Panc1 (cell line): ENCODE data around the gene RABGAP1L. TPM values are rescaled to one million over a fixed set of nuclear protein-coding genes. Genes with fewer than 3 reads are reported as not detected.

Experiments
- ATAC-seq: fragments of 200-7000 bp; cut with Tn5 transposase; 2 replicates; pipeline ENCODE4 v1.9.1; 2020; ENCODE audit warnings: mild to moderate bottlenecking, moderate library complexity
- BruUV-seq: library from RNA; stranded (reverse); fragments of 400-500 nt; replicated peaks from 2 replicates; lab custom pipeline; 2021; lab: Mats Ljungman, UMichigan
- CTCF ChIA-PET: fragments of 300-600 bp; sonication (Branson Sonifier 250); formaldehyde crosslinking; loops from one replicate; lab custom pipeline; 2022; ENCODE audit warnings: antibody characterized with exemption; lab: Charles Lee
- POLR2A ChIA-PET: fragments of 300-600 bp; sonication (Branson Sonifier 250); formaldehyde crosslinking; loops from one replicate; lab custom pipeline; 2022; ENCODE audit warnings: antibody characterized with exemption; lab: Charles Lee
- DNase-seq: peaks from one replicate; pipeline ENCODE4 v3.0.0-alpha.2; 2010; ENCODE audit warnings: low read depth, low spot score
- H3K27ac ChIP-seq: 2 replicates; pipeline ENCODE4 v1.5.1; 2011; ENCODE audit warnings: mild to moderate bottlenecking, low read length, inconsistent platforms
- H3K27me3 ChIP-seq: fragments of 200-500 bp; sonication (Bioruptor generic); 2 replicates; pipeline ENCODE4 v1.6.0; 2014; ENCODE audit warnings: low read length, inconsistent platforms; ENCODE audit not compliant: control insufficient read depth, insufficient read depth
- H3K36me3 ChIP-seq: fragments of 200-500 bp; sonication (Bioruptor generic); 2 replicates; pipeline ENCODE4 v1.5.1; 2014; ENCODE audit warnings: inconsistent platforms, mild to moderate bottlenecking, low read length, moderate library complexity; ENCODE audit not compliant: control insufficient read depth, insufficient read depth
- H3K4me1 ChIP-seq: 2 replicates; pipeline ENCODE4 v1.5.1; 2011; ENCODE audit warnings: inconsistent platforms, mild to moderate bottlenecking, low read length, moderate library complexity; ENCODE audit not compliant: control insufficient read depth, insufficient read depth
- H3K4me3 ChIP-seq, 2 experiments: 2 replicates each; pipeline ENCODE4 v1.5.1; 2011 to 2012; ENCODE audit warnings: low read depth in 2 of 2, low read length in 2 of 2, mild to moderate bottlenecking in 2 of 2, inconsistent platforms in 1 of 2, moderate library complexity in 1 of 2
- H3K9me3 ChIP-seq: fragments of 200-500 bp; sonication (Bioruptor generic); 2 replicates; pipeline ENCODE4 v1.5.1; 2014; ENCODE audit warnings: low read depth, mild to moderate bottlenecking, inconsistent platforms, low read length, moderate library complexity; ENCODE audit not compliant: control insufficient read depth, insufficient read depth
- POLR2AphosphoS5 ChIP-seq: IDR thresholded peaks from 2 replicates; pipeline ENCODE4 v1.6.1; 2012; ENCODE audit warnings: mild to moderate bottlenecking, low read depth, low read length, moderate library complexity
- SIN3A ChIP-seq: IDR thresholded peaks from 2 replicates; pipeline ENCODE4 v1.6.1; 2012; ENCODE audit warnings: low read depth, mild to moderate bottlenecking, low read length, moderate library complexity, borderline replicate concordance; ENCODE audit not compliant: insufficient read depth
- TCF7L2 ChIP-seq: IDR thresholded peaks from 2 replicates; pipeline ENCODE4 v1.6.1; 2011; ENCODE audit warnings: mild to moderate bottlenecking, low read depth, low read length, inconsistent platforms
- in situ Hi-C: cut with HindIII; loops from 2 replicates; pipeline ENCODE4 v1.10.0; 2016; ENCODE audit warnings: low sequenced_read_pairs, low pct_unique_long_range_greater_than_20kb
- intact Hi-C: fragments of 100-400 bp; cut with micrococcal nuclease; formaldehyde crosslinking; loops from one replicate; pipeline ENCODE4 v1.10.0; 2022; ENCODE audit not compliant: unreplicated experiment
- total RNA-seq: library from RNA; stranded (reverse); gene quantifications from one replicate; pipeline ENCODE4 v1.2.1, GENCODE V29; 2021; ENCODE audit not compliant: unreplicated experiment
- TF ChIP-seq, protein P1 (sequence below), 2 experiments: IDR thresholded peaks; 2 replicates each; pipeline ENCODE4 v1.6.1; 2011 to 2012; ENCODE audit warnings: low read depth in 2 of 2, control low read depth in 1 of 2, low read length in 1 of 2, mild to moderate bottlenecking in 1 of 2, moderate library complexity in 1 of 2; ENCODE audit not compliant: insufficient read depth in 1 of 2
- TF ChIP-seq, protein P2 (sequence below): fragments of 450-650 bp; IDR thresholded peaks from 2 replicates; pipeline ENCODE4 v1.5.1; 2017; ENCODE audit warnings: mild to moderate bottlenecking

RABGAP1L gene
- total RNA-seq, 1 experiment from 2014 or later: 37.0 TPM

DNA sequence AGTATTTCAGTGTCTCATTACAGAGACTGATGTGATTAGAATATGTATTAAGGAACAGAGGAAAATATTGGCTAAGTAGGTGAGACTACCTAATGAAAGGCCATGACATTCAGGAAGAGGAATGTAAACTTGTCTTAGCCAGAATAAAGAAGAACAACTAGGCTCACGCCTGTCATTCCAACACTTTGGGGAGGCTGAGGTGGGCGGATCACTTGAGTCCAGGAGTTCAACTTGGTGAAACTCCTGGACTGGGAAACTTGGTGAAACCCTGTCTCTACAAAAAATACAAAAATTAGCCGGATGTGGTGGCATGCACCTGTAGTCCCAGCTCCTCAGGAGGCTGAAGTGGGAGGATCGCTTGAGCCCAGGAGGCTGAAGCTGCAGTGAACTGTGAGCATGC is 825.6 kb downstream of the RABGAP1L start:
- no peak for DNase-seq
- TF ChIP-seq, protein P1, sequence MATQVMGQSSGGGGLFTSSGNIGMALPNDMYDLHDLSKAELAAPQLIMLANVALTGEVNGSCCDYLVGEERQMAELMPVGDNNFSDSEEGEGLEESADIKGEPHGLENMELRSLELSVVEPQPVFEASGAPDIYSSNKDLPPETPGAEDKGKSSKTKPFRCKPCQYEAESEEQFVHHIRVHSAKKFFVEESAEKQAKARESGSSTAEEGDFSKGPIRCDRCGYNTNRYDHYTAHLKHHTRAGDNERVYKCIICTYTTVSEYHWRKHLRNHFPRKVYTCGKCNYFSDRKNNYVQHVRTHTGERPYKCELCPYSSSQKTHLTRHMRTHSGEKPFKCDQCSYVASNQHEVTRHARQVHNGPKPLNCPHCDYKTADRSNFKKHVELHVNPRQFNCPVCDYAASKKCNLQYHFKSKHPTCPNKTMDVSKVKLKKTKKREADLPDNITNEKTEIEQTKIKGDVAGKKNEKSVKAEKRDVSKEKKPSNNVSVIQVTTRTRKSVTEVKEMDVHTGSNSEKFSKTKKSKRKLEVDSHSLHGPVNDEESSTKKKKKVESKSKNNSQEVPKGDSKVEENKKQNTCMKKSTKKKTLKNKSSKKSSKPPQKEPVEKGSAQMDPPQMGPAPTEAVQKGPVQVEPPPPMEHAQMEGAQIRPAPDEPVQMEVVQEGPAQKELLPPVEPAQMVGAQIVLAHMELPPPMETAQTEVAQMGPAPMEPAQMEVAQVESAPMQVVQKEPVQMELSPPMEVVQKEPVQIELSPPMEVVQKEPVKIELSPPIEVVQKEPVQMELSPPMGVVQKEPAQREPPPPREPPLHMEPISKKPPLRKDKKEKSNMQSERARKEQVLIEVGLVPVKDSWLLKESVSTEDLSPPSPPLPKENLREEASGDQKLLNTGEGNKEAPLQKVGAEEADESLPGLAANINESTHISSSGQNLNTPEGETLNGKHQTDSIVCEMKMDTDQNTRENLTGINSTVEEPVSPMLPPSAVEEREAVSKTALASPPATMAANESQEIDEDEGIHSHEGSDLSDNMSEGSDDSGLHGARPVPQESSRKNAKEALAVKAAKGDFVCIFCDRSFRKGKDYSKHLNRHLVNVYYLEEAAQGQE (IDR thresholded peaks at IDR 0.05; ENCODE audit: insufficient read depth in 1 of 2, low read depth in 2 of 2, low read length in 1 of 2): no peak
- TF ChIP-seq, protein P2, sequence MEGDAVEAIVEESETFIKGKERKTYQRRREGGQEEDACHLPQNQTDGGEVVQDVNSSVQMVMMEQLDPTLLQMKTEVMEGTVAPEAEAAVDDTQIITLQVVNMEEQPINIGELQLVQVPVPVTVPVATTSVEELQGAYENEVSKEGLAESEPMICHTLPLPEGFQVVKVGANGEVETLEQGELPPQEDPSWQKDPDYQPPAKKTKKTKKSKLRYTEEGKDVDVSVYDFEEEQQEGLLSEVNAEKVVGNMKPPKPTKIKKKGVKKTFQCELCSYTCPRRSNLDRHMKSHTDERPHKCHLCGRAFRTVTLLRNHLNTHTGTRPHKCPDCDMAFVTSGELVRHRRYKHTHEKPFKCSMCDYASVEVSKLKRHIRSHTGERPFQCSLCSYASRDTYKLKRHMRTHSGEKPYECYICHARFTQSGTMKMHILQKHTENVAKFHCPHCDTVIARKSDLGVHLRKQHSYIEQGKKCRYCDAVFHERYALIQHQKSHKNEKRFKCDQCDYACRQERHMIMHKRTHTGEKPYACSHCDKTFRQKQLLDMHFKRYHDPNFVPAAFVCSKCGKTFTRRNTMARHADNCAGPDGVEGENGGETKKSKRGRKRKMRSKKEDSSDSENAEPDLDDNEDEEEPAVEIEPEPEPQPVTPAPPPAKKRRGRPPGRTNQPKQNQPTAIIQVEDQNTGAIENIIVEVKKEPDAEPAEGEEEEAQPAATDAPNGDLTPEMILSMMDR: no peak
- TF ChIP-seq SIN3A (no peak), POLR2AphosphoS5 (no peak), TCF7L2 (no peak)
- ChIA-PET CTCF (no interaction called here), POLR2A (interaction anchor here (0.6 kb wide), 1 partner anchor 10 kb away, joined by 3 read pairs; no protein-coding TSS in a partner anchor)
- no peak overlapping the region for H3K4me3 ChIP-seq
- no peaks in the 10 kb centered on the region for H3K27me3 ChIP-seq
- H3K27ac ChIP-seq: no peak overlapping the region
- intact Hi-C loops (no loop called here), in situ Hi-C loops (no loop called here)
- BruUV-seq: no TSS peak
- peaks cover 4% of the 10 kb centered on the region for H3K4me1 ChIP-seq
- no peaks in the 10 kb centered on the region for H3K36me3 ChIP-seq
- H3K9me3 ChIP-seq: no peaks in the 10 kb centered on the region
- ATAC-seq: no peak

DNA sequence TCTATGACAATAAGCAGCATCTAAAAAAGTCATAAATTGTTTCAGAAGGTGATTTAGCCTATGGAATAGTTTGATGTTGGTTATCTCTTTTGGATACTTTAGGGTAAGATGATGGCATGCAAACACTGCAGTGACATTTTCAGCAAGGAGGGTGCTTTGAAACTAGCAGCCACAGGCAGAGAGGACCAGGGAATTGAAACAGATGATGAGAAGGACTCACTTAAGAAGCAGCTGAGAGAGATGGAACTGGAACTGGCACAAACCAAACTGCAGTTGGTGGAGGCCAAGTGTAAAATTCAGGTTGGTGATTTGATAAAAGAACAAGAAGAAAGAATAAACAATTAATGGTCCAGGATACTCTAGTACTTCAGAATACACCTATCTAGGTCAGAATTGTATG is 829.2 kb downstream of the RABGAP1L start:
- no peaks in the 10 kb centered on the region for H3K27me3 ChIP-seq
- H3K27ac ChIP-seq: no peak overlapping the region
- BruUV-seq: no TSS peak
- H3K4me3 ChIP-seq: no peak overlapping the region
- TF ChIP-seq, protein P2: no peak
- peaks cover 9% of the 10 kb centered on the region for H3K4me1 ChIP-seq
- ChIA-PET CTCF (no interaction called here), POLR2A (no interaction called here)
- no peaks in the 10 kb centered on the region for H3K9me3 ChIP-seq
- in situ Hi-C loops (no loop called here), intact Hi-C loops (no loop called here)
- ATAC-seq (no peak), DNase-seq (no peak)
- H3K36me3 ChIP-seq: no peaks in the 10 kb centered on the region

DNA sequence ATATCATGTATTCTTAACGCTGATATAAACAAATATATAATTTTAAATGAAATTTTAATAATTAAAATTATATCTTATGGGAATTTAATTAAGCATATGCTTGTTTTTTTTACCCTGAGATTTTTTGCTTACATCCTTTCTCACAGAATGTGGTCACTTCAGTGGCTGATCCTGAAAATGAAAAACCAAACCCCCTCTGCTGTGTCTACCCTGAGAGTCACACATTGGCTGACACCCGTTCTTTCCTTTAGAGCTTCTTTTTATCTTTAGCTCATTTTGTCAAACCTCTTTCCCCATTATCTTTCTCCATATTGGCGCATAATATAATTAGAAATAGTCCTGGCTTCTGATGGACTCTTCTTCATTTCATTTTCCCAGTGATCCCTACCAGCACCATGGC is 829.7 kb downstream of the RABGAP1L start:
- intact Hi-C loops: no loop called here
- no peak overlapping the region for H3K4me3 ChIP-seq
- ChIA-PET CTCF (no interaction called here), POLR2A (no interaction called here)
- H3K27ac ChIP-seq: no peak overlapping the region
- no peaks in the 10 kb centered on the region for H3K9me3 ChIP-seq
- no TSS peak for BruUV-seq
- TF ChIP-seq, protein P1 (IDR thresholded peaks at IDR 0.05; ENCODE audit: insufficient read depth in 1 of 2, low read depth in 2 of 2, low read length in 1 of 2): no peak
- TF ChIP-seq POLR2AphosphoS5 (no peak), TCF7L2 (no peak), SIN3A (no peak)
- TF ChIP-seq, protein P2: no peak
- DNase-seq (no peak), ATAC-seq (no peak)
- in situ Hi-C loops: no loop called here
- H3K27me3 ChIP-seq: no peaks in the 10 kb centered on the region
- H3K36me3 ChIP-seq: no peaks in the 10 kb centered on the region
- H3K4me1 ChIP-seq: peaks cover 9% of the 10 kb centered on the region
